H9 (cell line): ENCODE measurements around the gene HIP1. TPM values are rescaled to one million over a fixed set of nuclear protein-coding genes. Genes with fewer than 3 reads are reported as not detected.

Experiments used
- DNase-seq: peaks from one replicate; pipeline ENCODE4 v3.0.0-alpha.2; 2017
- H2AFZ ChIP-seq: one replicate; pipeline ENCODE4 v1.6.1; 2013; ENCODE audit warnings: mild to moderate bottlenecking, low read length, control low read depth, moderate library complexity
- H2AK5ac ChIP-seq: 2 replicates; pipeline ENCODE4 v1.6.1; 2013; ENCODE audit warnings: low read length, control low read depth, mixed read lengths; ENCODE audit not compliant: insufficient read length
- H2BK120ac ChIP-seq: one replicate; pipeline ENCODE4 v1.6.1; 2013; ENCODE audit warnings: low read depth, mild to moderate bottlenecking, low read length, control low read depth, inconsistent platforms; ENCODE audit not compliant: poor library complexity, severe bottlenecking
- H2BK12ac ChIP-seq: 2 replicates; pipeline ENCODE4 v1.6.1; 2013; ENCODE audit warnings: low read length, control low read depth, mixed read lengths, low read depth; ENCODE audit not compliant: insufficient read length
- H2BK15ac ChIP-seq: 2 replicates; pipeline ENCODE4 v1.6.1; 2013; ENCODE audit warnings: low read depth, low read length, control low read depth
- H2BK20ac ChIP-seq: one replicate; pipeline ENCODE4 v1.6.1; 2013; ENCODE audit warnings: low read depth, mild to moderate bottlenecking, low read length, control low read depth, inconsistent platforms; ENCODE audit not compliant: poor library complexity, severe bottlenecking
- H2BK5ac ChIP-seq: 2 replicates; pipeline ENCODE4 v1.6.1; 2013; ENCODE audit warnings: low read length, control low read depth, mixed read lengths; ENCODE audit not compliant: insufficient read length
- H3K14ac ChIP-seq: 2 replicates; pipeline ENCODE4 v1.6.1; 2013; ENCODE audit warnings: low read length, control low read depth; ENCODE audit not compliant: insufficient read depth
- H3K18ac ChIP-seq: 2 replicates; pipeline ENCODE4 v1.6.1; 2013; ENCODE audit warnings: low read depth, mild to moderate bottlenecking, mixed read lengths, low read length, control low read depth; ENCODE audit not compliant: insufficient read length
- H3K23ac ChIP-seq: 2 replicates; pipeline ENCODE4 v1.6.1; 2013; ENCODE audit warnings: low read length, control low read depth, mixed read lengths, low read depth; ENCODE audit not compliant: insufficient read length
- H3K23me2 ChIP-seq: 2 replicates; pipeline ENCODE4 v1.6.1; 2013; ENCODE audit warnings: low read depth, mild to moderate bottlenecking, mixed read lengths, low read length, control low read depth; ENCODE audit not compliant: insufficient read length, poor library complexity, severe bottlenecking
- H3K27ac ChIP-seq: 2 replicates; pipeline ENCODE4 v1.5.1; 2013; ENCODE audit warnings: low read length, control low read depth, mixed read lengths, low read depth; ENCODE audit not compliant: insufficient read length
- H3K27me3 ChIP-seq: 2 replicates; pipeline ENCODE4 v1.6.1; 2013; ENCODE audit warnings: low read length, control low read depth, inconsistent platforms; ENCODE audit not compliant: insufficient read depth
- H3K4ac ChIP-seq: 2 replicates; pipeline ENCODE4 v1.6.1; 2013; ENCODE audit warnings: low read depth, mild to moderate bottlenecking, control low read depth, inconsistent platforms, low read length, moderate library complexity
- H3K4me1 ChIP-seq: 2 replicates; pipeline ENCODE4 v1.6.1; 2013; ENCODE audit warnings: low read length, control low read depth, inconsistent platforms; ENCODE audit not compliant: insufficient read depth
- H3K4me2 ChIP-seq: 2 replicates; pipeline ENCODE4 v1.6.1; 2013; ENCODE audit warnings: low read length, control low read depth, mixed read lengths; ENCODE audit not compliant: insufficient read length, insufficient read depth
- H3K56ac ChIP-seq: 2 replicates; pipeline ENCODE4 v1.6.1; 2013; ENCODE audit warnings: low read depth, mild to moderate bottlenecking, mixed read lengths, low read length, control low read depth; ENCODE audit not compliant: insufficient read length
- H3K79me1 ChIP-seq: 2 replicates; pipeline ENCODE4 v1.6.1; 2013; ENCODE audit warnings: low read depth, mild to moderate bottlenecking, moderate library complexity, low read length, control low read depth, inconsistent platforms; ENCODE audit not compliant: insufficient read depth, poor library complexity, severe bottlenecking
- H3K79me2 ChIP-seq: 2 replicates; pipeline ENCODE4 v1.6.1; 2013; ENCODE audit warnings: low read length, control low read depth, inconsistent platforms; ENCODE audit not compliant: insufficient read depth
- H3K9ac ChIP-seq: 2 replicates; pipeline ENCODE4 v1.6.1; 2013; ENCODE audit warnings: low read length, control low read depth, mixed read lengths; ENCODE audit not compliant: insufficient read length; ENCODE audit errors: extremely low read depth
- H3K9me3 ChIP-seq: one replicate; pipeline ENCODE4 v1.6.1; 2013; ENCODE audit warnings: low read depth, low read length, inconsistent platforms; ENCODE audit not compliant: control insufficient read depth
- H3T11ph ChIP-seq: one replicate; pipeline ENCODE4 v1.6.1; 2013; ENCODE audit warnings: mild to moderate bottlenecking, low read length, control low read depth, inconsistent platforms
- H4K20me1 ChIP-seq: one replicate; pipeline ENCODE4 v1.6.1; 2013; ENCODE audit not compliant: control insufficient read depth, insufficient read length, insufficient read depth
- H4K5ac ChIP-seq: 2 replicates; pipeline ENCODE4 v1.6.1; 2013; ENCODE audit warnings: low read depth, mild to moderate bottlenecking, mixed read lengths, low read length, control low read depth; ENCODE audit not compliant: insufficient read length
- H4K8ac ChIP-seq: replicated peaks from 2 replicates; pipeline ENCODE4 v1.6.1; 2013; ENCODE audit warnings: low read length, control low read depth, mixed read lengths, low read depth; ENCODE audit not compliant: insufficient read length
- H4K91ac ChIP-seq: 2 replicates; pipeline ENCODE4 v1.6.1; 2013; ENCODE audit warnings: low read depth, mild to moderate bottlenecking, moderate library complexity, mixed read lengths, low read length, control low read depth; ENCODE audit not compliant: insufficient read length
- H3K27ac Mint-ChIP-seq, 3 experiments: 2 replicates in 2 of 3; 3 replicates in 1 of 3; pipeline ENCODE4 v1.8.0; 2020 to 2021; ENCODE audit warnings: mixed read lengths in 3 of 3, mild to moderate bottlenecking in 1 of 3, moderate library complexity in 1 of 3
- H3K27me3 Mint-ChIP-seq: 2 replicates; pipeline ENCODE4 v1.8.0; 2021; ENCODE audit warnings: low read depth, mild to moderate bottlenecking, moderate library complexity, mixed read lengths
- H3K36me3 Mint-ChIP-seq, 3 experiments: 2 replicates in 2 of 3; 3 replicates in 1 of 3; pipeline ENCODE4 v1.8.0; 2020 to 2021; ENCODE audit warnings: low read depth in 3 of 3, mixed read lengths in 3 of 3; ENCODE audit not compliant: insufficient read depth in 1 of 3
- H3K4me1 Mint-ChIP-seq, 2 experiments: 2 replicates each; pipeline ENCODE4 v1.8.0; 2020; ENCODE audit warnings: mixed read lengths in 2 of 2
- H3K4me3 Mint-ChIP-seq, 2 experiments: 2 replicates in 1 of 2; 3 replicates in 1 of 2; pipeline ENCODE4 v1.8.0; 2020 to 2021; ENCODE audit warnings: mild to moderate bottlenecking in 2 of 2, mixed read lengths in 2 of 2, moderate library complexity in 1 of 2
- H3K9me3 Mint-ChIP-seq, 2 experiments: 2 replicates in 1 of 2; 3 replicates in 1 of 2; pipeline ENCODE4 v1.8.0; 2020; ENCODE audit warnings: mild to moderate bottlenecking in 2 of 2, mixed read lengths in 2 of 2, moderate library complexity in 1 of 2
- CTCF ChIP-seq: fragments of 200-600 bp; sonication (generic); conservative IDR thresholded peaks from 3 replicates; pipeline ENCODE4 v1.8.0; 2021; ENCODE audit warnings: antibody characterized with exemption, mild to moderate bottlenecking
- WGBS: extraction: QIAGEN DNeasy Blood & Tissue Kit; methylation state at CpG from one replicate; pipeline ENCODE4 v1.1.7; 2013; ENCODE audit warnings: missing lambda C conversion rate, low lambda C conversion rate, mixed read lengths; ENCODE audit not compliant: insufficient read length; ENCODE audit errors: extremely low coverage; 5-methylcytosine and 5-hydroxymethylcytosine counted together
- total RNA-seq: library from RNA; stranded (reverse); gene quantifications from 2 replicates; pipeline ENCODE4 v1.2.1, GENCODE V29; 2021

HIP1 gene
- total RNA-seq, 1 experiment from 2014 or later = 87.5 TPM

DNA sequence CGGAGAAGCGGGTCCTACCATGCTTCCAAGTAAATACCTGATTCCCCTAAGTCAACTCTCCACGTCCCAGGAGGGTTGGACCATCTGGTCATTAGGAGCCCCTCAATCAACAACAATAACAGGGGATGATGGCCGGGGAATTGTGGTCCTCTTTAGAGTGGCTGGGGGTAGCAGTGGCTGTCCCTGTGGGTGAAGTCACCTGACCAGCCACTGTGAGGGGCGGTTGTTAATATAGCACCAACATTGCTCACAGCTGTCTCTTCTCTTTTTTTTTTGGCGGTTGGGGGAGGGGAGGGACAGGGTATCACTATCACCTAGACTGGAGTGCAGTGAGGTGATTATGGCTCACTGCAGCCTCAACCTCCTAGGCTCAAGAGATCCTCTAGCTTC is 178.8 kb downstream of the HIP1 start:
- Histone ChIP-seq H3K4me2 (no peak overlapping the region), H3K56ac (no peak overlapping the region)
- H3K9me3 Mint-ChIP-seq = no peaks in the 10 kb centered on the region; a peak in 1 of 5 replicates

More for the DNA sequence above, 178.8 kb downstream of the HIP1 start:
- no peaks in the 10 kb centered on the region for H3K79me1 ChIP-seq
- no peak overlapping the region for H3K4ac ChIP-seq
- Mint-ChIP-seq H3K4me1 (no peaks in the 10 kb centered on the region), H3K36me3 (peaks cover 55 to 93% (median 88%) of the 10 kb centered on the region in 3 experiments), H3K27me3 (no peaks in the 10 kb centered on the region; the same call in 1 of the 2 replicates), H3K27ac (0 out of 7 replicates have a peak overlapping the region, but pooled peaks of 1 of the 3 experiments have one; percentile 50), H3K4me3 (no peak overlapping the region)
- no peaks in the 10 kb centered on the region for H3K4me1 ChIP-seq
- no peak overlapping the region for H2BK12ac ChIP-seq
- no peaks in the 10 kb centered on the region for H3K79me2 ChIP-seq
- H2BK5ac ChIP-seq = no peak overlapping the region
- H4K20me1 ChIP-seq = no peaks in the 10 kb centered on the region
- no peaks in the 10 kb centered on the region for H3K27me3 ChIP-seq
- H3K23ac ChIP-seq = no peak overlapping the region
- no peaks in the 10 kb centered on the region for H3K9me3 ChIP-seq
- H4K91ac ChIP-seq = no peak overlapping the region
- H3K23me2 ChIP-seq = no peaks in the 10 kb centered on the region
- H2BK20ac ChIP-seq = no peak overlapping the region
- no peak for DNase-seq
- no peak overlapping the region for H2BK15ac ChIP-seq
- no peak overlapping the region for H2BK120ac ChIP-seq
- no peak overlapping the region for H4K8ac ChIP-seq
- H3K27ac ChIP-seq = no peak overlapping the region
- H4K5ac ChIP-seq = no peak overlapping the region
- no peak for TF ChIP-seq CTCF
- H3K9ac ChIP-seq = no peak overlapping the region
- WGBS = no CpG with 5 or more reads among the region's 6 CpGs
- no peak overlapping the region for H3K14ac ChIP-seq
- H3T11ph ChIP-seq = no peak overlapping the region
- H2AFZ ChIP-seq = no peak overlapping the region
- H2AK5ac ChIP-seq = no peak overlapping the region
- no peak overlapping the region for H3K18ac ChIP-seq
